ENCODE data around the gene CCR1.
A peak's percentile ranks its signal among the peaks of the same experiment; 100 is the strongest.
"Not testable (repeated sequence)": the region's sequence is repeated elsewhere in the genome, so short reads cannot be mapped to it uniquely, and the experiment has no call there.

Gene CCR1

GRCh38 chr3:46221391-46221790, 13.3 kb upstream of the CCR1 start:
- Histone ChIP-seq H3K27ac (peak overlapping the region in 10 of 11 experiments; percentile 51 to 92 (median 82); a peak in 19 of 22 replicates), H3K4me3 (peak overlapping the region in 1 of 10 experiments; percentile 16; a peak in 2 of 20 replicates), H4K20me1 (no peaks in the 10 kb centered on the region), H3K9me3 (replicated peaks in 1 of 11) (peaks cover 7 to 39% (median 20%) of the 10 kb centered on the region in 11 experiments; a peak in 19 of 22 replicates), H3K4me1 (peaks cover 23 to 65% (median 43%) of the 10 kb centered on the region in 10 experiments), H3K4me2 (peak overlapping the region; percentile 57 to 94 (median 77)), H3K9ac (peak overlapping the region in 9 of 11 experiments; percentile 14 to 78 (median 65); a peak in 13 of 22 replicates), H3K27me3 (no peaks in the 10 kb centered on the region), H3K36me3 (no peaks in the 10 kb centered on the region)
- TF ChIP-seq Cebpa-rat (IDR thresholded peaks at IDR 0.05): no peak

GRCh38 chr3:46218196-46218709, 10.1 kb upstream of the CCR1 start:
- Histone ChIP-seq H3K4me1 (peaks cover 28 to 70% (median 45%) of the 10 kb centered on the region in 10 experiments), H3K36me3 (no peaks in the 10 kb centered on the region), H4K20me1 (no peaks in the 10 kb centered on the region), H3K27me3 (no peaks in the 10 kb centered on the region), H3K9ac (no peak overlapping the region), H3K4me3 (no peak overlapping the region), H3K27ac (no peak overlapping the region), H3K4me2 (no peak overlapping the region), H3K9me3 (replicated peaks in 1 of 11) (peaks cover 0 to 31% (median 15%) of the 10 kb centered on the region in 11 experiments; a peak in 17 of 22 replicates)
- TF ChIP-seq Cebpa-rat (IDR thresholded peaks at IDR 0.05): no peak

DNA sequence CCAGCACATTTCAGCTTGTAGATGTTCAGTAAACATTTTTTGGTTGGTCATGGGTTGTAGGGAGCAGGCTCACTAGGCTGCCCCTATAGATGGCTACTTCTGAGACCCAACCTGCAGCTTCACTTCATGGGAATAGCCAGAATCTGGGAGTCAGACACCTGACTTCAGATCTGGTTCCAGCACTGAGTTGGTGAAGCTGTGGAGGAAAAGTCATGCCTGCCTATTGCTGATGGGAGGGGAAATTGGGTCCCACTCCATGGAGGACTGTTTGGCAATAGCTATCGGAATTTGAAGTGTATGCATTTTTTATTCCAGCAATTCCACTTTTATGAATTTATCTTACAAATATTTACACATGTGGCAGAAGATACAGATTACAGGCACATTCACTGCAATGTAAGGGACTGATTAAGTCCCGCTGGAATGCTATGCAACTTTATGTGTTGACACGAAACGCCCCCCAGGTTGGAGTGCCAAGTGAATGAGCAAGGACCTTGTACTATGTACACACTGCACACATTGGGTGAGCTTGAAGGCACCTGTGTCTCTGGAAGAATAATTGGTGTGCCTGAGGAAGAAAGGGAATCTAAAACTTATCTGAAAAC, 7.8 kb upstream of the CCR1 start:
- Histone ChIP-seq H3K27me3 (no peaks in the 10 kb centered on the region), H3K27ac (no peak overlapping the region), H3K4me1 (peaks cover 10 to 71% (median 35%) of the 10 kb centered on the region in 10 experiments), H3K4me2 (peak overlapping the region in 4 of 11 experiments; percentile 22 to 99 (median 79); a peak in 5 of 22 replicates), H3K36me3 (no peaks in the 10 kb centered on the region), H4K20me1 (no peaks in the 10 kb centered on the region), H3K4me3 (no peak overlapping the region), H3K9me3 (replicated peaks in 1 of 11) (peaks cover 0 to 31% (median 15%) of the 10 kb centered on the region in 11 experiments; a peak in 17 of 22 replicates), H3K9ac (no peak overlapping the region)
- TF ChIP-seq Cebpa-rat (IDR thresholded peaks at IDR 0.05): no peak

DNA sequence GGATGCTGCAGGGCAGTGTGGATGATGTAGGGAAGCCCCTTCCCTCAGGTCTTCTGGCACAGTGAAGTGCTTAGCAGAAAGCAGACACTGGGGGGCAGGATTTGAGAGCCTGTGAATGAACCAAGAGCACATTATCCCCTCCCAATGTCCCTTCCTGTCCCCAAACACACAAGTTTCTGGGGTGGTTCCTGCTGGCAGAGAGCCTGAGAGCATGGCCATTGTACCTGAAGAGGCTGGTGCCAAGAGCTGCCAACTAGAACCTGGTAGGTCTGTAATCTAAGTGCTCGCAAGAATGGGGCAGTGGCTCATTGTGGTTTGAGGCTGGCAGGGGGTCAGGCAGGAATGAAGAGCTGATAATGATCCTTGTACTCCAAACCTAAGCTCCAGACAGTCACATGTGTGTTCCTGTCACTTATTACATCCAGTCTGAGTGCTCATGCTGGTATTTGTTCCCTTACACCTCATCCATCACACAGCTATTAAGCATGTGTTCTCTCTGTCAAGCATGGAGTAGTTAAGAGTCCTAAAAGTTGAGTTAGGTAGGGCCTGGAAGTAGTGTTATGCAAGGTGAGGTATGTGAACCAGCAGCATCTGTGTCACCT, 6.7 kb upstream of the CCR1 start:
- no peaks in the 10 kb centered on the region for H4K20me1 ChIP-seq
- no peak for TF ChIP-seq Cebpa-rat (IDR thresholded peaks at IDR 0.05)
- no peaks in the 10 kb centered on the region for H3K36me3 ChIP-seq
- peak overlapping the region in 1 of 11 experiments; percentile 31; a peak in 2 of 22 replicates for H3K9ac ChIP-seq
- peak overlapping the region in 5 of 11 experiments; percentile 65 to 99 (median 80); a peak in 10 of 22 replicates for H3K4me2 ChIP-seq
- peak overlapping the region in 5 of 11 experiments; percentile 24 to 67 (median 49); a peak in 7 of 22 replicates for H3K27ac ChIP-seq
- H3K4me1 ChIP-seq: peaks cover 9 to 71% (median 35%) of the 10 kb centered on the region in 10 experiments
- H3K4me3 ChIP-seq: no peak overlapping the region
- H3K27me3 ChIP-seq: no peaks in the 10 kb centered on the region
- H3K9me3 ChIP-seq (replicated peaks in 1 of 11): peaks cover 0 to 24% (median 10%) of the 10 kb centered on the region in 11 experiments; a peak in 17 of 22 replicates

DNA sequence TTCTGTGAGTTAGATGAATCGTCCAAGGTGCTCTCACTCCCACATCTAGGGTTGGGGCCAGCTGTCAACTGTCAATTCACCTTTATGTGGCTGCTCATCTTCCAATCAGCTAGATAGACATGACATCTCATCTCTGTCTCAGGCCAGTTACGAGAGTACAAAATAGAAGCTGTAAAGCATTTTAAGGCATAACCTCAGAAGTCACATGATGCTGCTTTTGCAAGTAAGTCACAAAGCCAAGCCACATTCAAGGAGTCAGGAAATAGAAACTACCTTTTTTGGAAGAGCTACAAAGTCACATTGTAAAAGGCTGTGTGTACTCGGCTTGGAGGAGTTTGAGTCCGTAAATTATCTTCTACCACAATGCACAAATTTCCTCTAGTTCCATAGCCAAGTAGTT, 5.1 kb upstream of the CCR1 start:
- no peaks in the 10 kb centered on the region for H4K20me1 ChIP-seq
- no peaks in the 10 kb centered on the region for H3K27me3 ChIP-seq
- no peaks in the 10 kb centered on the region for H3K36me3 ChIP-seq
- peak overlapping the region; percentile 32 to 99 (median 64) for H3K4me2 ChIP-seq
- H3K9me3 ChIP-seq (replicated peaks in 1 of 11): peaks cover 0 to 7% (median 0%) of the 10 kb centered on the region in 11 experiments; a peak in 3 of 22 replicates
- peaks cover 17 to 85% (median 51%) of the 10 kb centered on the region in 10 experiments for H3K4me1 ChIP-seq
- peak overlapping the region in 2 of 11 experiments; percentile 5 to 20; a peak in 5 of 22 replicates for H3K9ac ChIP-seq
- TF ChIP-seq Cebpa-rat (IDR thresholded peaks at IDR 0.05): no peak
- H3K4me3 ChIP-seq: no peak overlapping the region
- H3K27ac ChIP-seq: peak overlapping the region in 7 of 11 experiments; percentile 8 to 67 (median 52); a peak in 11 of 22 replicates

DNA sequence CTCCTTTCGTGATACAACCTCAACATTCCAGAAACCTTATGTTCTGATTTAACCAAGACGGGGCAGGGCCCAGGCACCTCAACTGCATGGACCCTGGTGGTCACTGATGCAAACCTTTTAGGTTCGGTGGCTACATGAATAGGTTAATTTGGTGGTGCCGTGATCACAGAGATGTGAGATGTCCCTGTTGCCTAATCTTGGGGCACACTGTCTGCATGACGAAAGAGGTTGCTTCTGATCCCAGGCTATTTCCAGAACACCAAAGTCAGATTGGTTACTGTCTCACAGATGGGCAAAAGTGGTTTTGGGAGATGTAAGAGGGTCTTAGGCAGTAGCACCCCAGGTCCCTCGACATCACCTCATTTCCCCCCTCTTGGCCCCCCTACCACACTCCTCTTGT, 4.0 kb upstream of the CCR1 start:
- H3K4me2 ChIP-seq: peak overlapping the region in 7 of 11 experiments; percentile 48 to 99 (median 78); a peak in 12 of 22 replicates

DNA sequence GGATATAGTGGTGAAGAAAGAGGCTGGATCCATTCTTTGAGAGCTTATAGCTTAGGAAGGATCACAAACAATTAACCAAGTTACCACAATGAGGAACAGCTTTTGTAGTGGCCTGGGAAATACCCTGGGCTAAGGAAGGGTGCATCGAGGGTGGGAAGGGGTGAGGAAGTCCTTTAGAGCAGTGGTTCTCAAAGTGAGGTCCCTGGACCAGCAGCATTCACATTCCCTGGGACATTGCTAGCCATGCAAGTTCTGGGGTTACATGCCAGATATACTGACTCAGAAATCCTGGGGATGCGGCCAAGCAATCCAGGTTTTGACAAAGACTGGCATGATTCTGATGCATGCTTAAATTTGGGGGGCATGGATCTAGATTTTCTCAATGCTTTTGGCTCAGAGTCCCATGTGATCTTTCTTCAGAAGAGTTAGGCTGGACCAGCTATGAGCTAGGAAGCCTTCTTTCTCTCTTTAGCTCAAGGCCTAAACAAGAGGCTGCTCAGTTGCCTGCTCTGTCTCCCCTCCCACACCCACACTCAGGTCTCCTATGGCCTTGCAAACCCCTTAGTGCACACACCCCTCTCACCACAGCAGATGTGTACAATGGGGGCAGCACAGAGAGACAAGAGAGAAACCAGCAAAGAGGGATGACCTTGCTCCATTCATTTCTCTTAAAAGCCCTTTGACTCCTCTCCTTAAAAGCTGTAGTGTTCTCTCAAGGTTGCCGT, 1.8 kb upstream of the CCR1 start:
- Histone ChIP-seq H3K27ac (peak overlapping the region in 9 of 11 experiments; percentile 58 to 95 (median 85); a peak in 17 of 22 replicates), H3K4me2 (peak overlapping the region in 7 of 11 experiments; percentile 12 to 99 (median 89); a peak in 11 of 22 replicates), H3K4me1 (peaks cover 24 to 92% (median 66%) of the 10 kb centered on the region in 10 experiments), H4K20me1 (no peaks in the 10 kb centered on the region; a peak in 1 of 22 replicates), H3K9me3 (replicated peaks in 1 of 11) (peaks cover 0 to 3% (median 0%) of the 10 kb centered on the region in 11 experiments; a peak in 3 of 22 replicates), H3K36me3 (peaks cover 0 to 24% (median 0%) of the 10 kb centered on the region in 11 experiments; a peak in 10 of 22 replicates), H3K4me3 (no peak overlapping the region), H3K9ac (peak overlapping the region in 5 of 11 experiments; percentile 51 to 93 (median 80); a peak in 6 of 22 replicates), H3K27me3 (no peaks in the 10 kb centered on the region)
- no peak for TF ChIP-seq Cebpa-rat (IDR thresholded peaks at IDR 0.05)

More for the DNA sequence above, 4.0 kb upstream of the CCR1 start:
- H3K27ac ChIP-seq: peak overlapping the region in 5 of 11 experiments; percentile 49 to 67 (median 52); a peak in 6 of 22 replicates
- no peak for TF ChIP-seq Cebpa-rat (IDR thresholded peaks at IDR 0.05)
- no peaks in the 10 kb centered on the region for H3K9me3 ChIP-seq (replicated peaks in 1 of 11)
- no peaks in the 10 kb centered on the region for H4K20me1 ChIP-seq
- H3K4me1 ChIP-seq: peaks cover 24 to 91% (median 62%) of the 10 kb centered on the region in 10 experiments
- no peaks in the 10 kb centered on the region for H3K27me3 ChIP-seq
- H3K36me3 ChIP-seq: peaks cover 0 to 3% (median 0%) of the 10 kb centered on the region in 11 experiments; a peak in 3 of 22 replicates
- H3K9ac ChIP-seq: no peak overlapping the region
- no peak overlapping the region for H3K4me3 ChIP-seq

GRCh38 chr3:46209053-46209452, 940 bp upstream of the CCR1 start:
- no peak for TF ChIP-seq Cebpa-rat (IDR thresholded peaks at IDR 0.05)
- Histone ChIP-seq H3K4me1 (peaks cover 24 to 92% (median 66%) of the 10 kb centered on the region in 10 experiments), H3K36me3 (peaks cover 0 to 32% (median 2%) of the 10 kb centered on the region in 11 experiments; a peak in 10 of 22 replicates), H3K27me3 (no peaks in the 10 kb centered on the region), H3K4me3 (peak overlapping the region in 2 of 10 experiments; percentile 68 to 73; a peak in 1 of 20 replicates), H4K20me1 (peaks cover 0 to 8% (median 0%) of the 10 kb centered on the region in 11 experiments; a peak in 2 of 22 replicates), H3K9ac (peak overlapping the region in 7 of 11 experiments; percentile 50 to 93 (median 80); a peak in 13 of 22 replicates), H3K27ac (peak overlapping the region; percentile 14 to 95 (median 84); a peak in 20 of 22 replicates), H3K9me3 (replicated peaks in 1 of 11) (peaks cover 0 to 11% (median 0%) of the 10 kb centered on the region in 11 experiments; a peak in 6 of 22 replicates), H3K4me2 (peak overlapping the region in 10 of 11 experiments; percentile 57 to 99 (median 80); a peak in 20 of 22 replicates)

DNA sequence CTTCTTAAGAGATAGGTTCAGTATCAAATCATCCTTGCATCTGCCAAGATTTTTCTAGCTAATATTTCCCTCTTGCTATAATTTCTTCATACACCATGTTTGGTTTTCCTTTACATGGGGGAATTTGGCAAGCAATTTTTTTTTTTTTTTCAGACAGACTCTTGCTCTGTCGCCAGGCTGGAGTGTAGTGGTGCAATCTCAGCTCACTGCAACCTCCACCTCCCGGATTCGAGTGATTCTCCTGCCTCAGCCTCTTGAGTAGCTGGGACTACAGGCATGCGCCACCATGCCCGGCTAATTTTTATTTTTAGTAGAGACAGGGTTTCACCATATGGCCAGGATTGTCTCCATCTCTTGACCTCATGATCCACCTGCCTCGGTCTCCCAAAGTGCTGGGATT, 599 bp downstream of the CCR1 start:
- Histone ChIP-seq H3K4me2 (peak overlapping the region; percentile 48 to 99 (median 72)), H3K4me1 (peaks cover 15 to 92% (median 54%) of the 10 kb centered on the region in 10 experiments), H4K20me1 (peaks cover 0 to 24% (median 0%) of the 10 kb centered on the region in 11 experiments; a peak in 2 of 22 replicates), H3K4me3 (peak overlapping the region in 7 of 10 experiments; percentile 17 to 79 (median 68); a peak in 13 of 20 replicates), H3K9me3 (replicated peaks in 1 of 11) (peaks cover 0 to 27% (median 0%) of the 10 kb centered on the region in 11 experiments; a peak in 6 of 22 replicates), H3K27ac (peak overlapping the region; percentile 38 to 95 (median 84); a peak in 21 of 22 replicates), H3K9ac (peak overlapping the region in 8 of 11 experiments; percentile 50 to 93 (median 80); a peak in 15 of 22 replicates), H3K36me3 (peaks cover 0 to 48% (median 15%) of the 10 kb centered on the region in 11 experiments; a peak in 13 of 22 replicates)
- not testable (repeated sequence) for H3K27me3 ChIP-seq

All from BLaER1 treated with 17β-estradiol and CSF1 and Interleukin-3, amounts not matched to agents 10 nM and 100 nM (cell line).